Peyer's patch (tissue), 4 donors: Measurements from ENCODE around the gene GNG7.

Experiments used
- POLR2A ChIP-seq, 2 donors: fragments of 450-650 bp; IDR thresholded peaks; one replicate each; pipeline ENCODE4 v1.5.1; 2017; ENCODE audit warnings: antibody characterized with exemption in 2 of 2, mild to moderate bottlenecking in 2 of 2, moderate library complexity in 2 of 2
- TF ChIP-seq, protein P1 (sequence below), 6 experiments: fragments of 450-650 bp in 4 of 6; fragments of 200-600 bp in 2 of 6; sonication (generic) in 1 of 6; IDR thresholded peaks; one replicate each; pipeline ENCODE4 v1.5.1; 2017 to 2019; ENCODE audit warnings: antibody characterized with exemption in 6 of 6, mild to moderate bottlenecking in 3 of 6, moderate library complexity in 1 of 6

DNA sequence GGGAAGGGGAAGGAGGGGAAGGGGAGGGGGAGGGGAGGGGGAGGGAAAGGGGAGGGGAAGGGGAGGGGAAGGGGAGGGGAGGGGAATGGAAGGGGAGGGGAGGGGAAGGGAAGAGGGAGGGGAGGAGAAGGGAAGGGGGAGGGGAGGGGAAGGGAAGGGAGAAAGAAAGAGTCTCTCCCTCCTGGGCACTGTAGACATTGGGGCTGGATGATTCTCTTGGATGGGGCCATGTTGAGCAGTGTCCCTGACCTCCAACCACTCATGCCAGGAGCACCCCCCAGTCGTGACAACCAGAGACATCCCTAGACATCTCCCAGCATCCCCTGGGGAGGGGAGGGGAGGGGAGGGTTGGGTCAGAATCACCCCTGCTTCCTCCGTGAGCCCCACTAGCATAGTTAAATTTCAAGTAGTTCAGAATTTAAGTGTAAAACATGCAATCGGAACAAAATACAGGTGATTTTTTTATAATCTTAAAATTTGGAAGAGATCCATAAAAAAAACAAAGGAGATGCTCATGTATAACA, 64.0 kb downstream of the GNG7 start:
- TF ChIP-seq, protein P1, sequence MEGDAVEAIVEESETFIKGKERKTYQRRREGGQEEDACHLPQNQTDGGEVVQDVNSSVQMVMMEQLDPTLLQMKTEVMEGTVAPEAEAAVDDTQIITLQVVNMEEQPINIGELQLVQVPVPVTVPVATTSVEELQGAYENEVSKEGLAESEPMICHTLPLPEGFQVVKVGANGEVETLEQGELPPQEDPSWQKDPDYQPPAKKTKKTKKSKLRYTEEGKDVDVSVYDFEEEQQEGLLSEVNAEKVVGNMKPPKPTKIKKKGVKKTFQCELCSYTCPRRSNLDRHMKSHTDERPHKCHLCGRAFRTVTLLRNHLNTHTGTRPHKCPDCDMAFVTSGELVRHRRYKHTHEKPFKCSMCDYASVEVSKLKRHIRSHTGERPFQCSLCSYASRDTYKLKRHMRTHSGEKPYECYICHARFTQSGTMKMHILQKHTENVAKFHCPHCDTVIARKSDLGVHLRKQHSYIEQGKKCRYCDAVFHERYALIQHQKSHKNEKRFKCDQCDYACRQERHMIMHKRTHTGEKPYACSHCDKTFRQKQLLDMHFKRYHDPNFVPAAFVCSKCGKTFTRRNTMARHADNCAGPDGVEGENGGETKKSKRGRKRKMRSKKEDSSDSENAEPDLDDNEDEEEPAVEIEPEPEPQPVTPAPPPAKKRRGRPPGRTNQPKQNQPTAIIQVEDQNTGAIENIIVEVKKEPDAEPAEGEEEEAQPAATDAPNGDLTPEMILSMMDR (IDR thresholded peaks at IDR 0.05) = no peak
- no peak for TF ChIP-seq POLR2A (IDR thresholded peaks at IDR 0.05)
